Ammon's horn (tissue), 1 donor: ENCODE results near the gene NPLOC4.
"Not testable (repeated sequence)": the region's sequence is repeated elsewhere in the genome, so short reads cannot be mapped to it uniquely, and the experiment has no call there.

Experiments used
- DNase-seq: peaks from one replicate; pipeline ENCODE4 v3.0.0-alpha.2; 2016; ENCODE audit warnings: low spot score

NPLOC4 gene

GRCh38 chr17:81533339-81534141 is 103.4 kb downstream of the NPLOC4 start:
- no peak for DNase-seq

GRCh38 chr17:81532490-81533287 is 104.2 kb downstream of the NPLOC4 start:
- no peak for DNase-seq

DNA sequence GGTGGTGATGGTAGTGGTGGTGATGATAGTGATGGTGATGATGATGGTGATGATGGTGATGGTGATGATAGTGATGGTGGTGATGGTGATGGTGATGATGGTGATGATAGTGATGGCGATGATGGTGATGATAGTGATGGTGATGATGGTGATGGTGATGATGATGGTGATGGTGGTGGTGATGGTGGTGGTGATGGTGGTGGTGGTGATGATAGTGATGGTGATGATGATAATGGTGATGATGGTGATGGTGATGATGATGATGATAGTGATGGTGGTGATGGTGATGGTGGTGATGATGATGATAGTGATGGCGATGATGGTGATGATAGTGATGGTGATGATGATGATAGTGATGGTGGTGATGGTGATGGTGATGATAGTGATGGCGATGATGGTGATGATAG is 104.9 kb downstream of the NPLOC4 start:
- DNase-seq: not testable (repeated sequence)

DNA sequence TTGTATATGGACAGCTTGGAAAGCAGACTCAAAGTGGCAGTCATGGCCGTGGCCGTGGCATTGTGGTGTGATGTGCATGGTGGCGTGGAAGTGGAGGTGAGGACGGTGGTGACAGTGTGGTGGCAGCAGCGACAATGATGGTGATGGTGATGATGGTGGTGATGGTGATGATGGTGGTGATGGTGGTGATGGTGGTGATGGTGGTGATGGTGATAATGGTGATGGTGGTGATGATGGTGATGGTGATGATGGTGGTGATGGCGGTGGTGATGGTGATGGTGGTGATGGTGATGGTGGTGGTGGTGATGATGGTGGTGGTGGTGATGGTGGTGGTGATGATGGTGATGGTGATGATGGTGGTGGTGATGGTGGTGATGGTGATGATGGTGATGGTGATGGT is 105.9 kb downstream of the NPLOC4 start:
- DNase-seq: not testable (repeated sequence)

DNA sequence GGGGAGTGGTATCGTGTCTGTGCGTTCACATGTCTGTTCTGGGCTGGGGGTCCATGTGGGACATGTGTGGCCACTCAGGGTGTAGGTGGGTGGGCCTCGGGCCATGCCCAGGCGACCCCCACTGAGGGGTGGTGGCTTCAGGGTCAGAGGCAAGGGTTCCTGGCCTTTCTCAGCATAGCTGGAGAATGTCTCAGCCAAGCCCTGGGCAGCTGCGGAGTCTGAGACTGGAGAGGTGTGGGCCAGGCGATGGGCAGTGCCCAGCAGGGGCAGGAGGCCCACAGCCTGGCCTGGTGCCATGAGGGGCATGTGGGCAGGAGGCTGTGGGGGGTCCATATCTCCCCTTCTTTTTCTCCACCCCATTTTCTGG is 107.5 kb downstream of the NPLOC4 start:
- DNase-seq: no peak

- DNase-seq: no peak
These were observed 108.1 kb downstream of the NPLOC4 start for GRCh38 chr17:81528651-81529436.

DNA sequence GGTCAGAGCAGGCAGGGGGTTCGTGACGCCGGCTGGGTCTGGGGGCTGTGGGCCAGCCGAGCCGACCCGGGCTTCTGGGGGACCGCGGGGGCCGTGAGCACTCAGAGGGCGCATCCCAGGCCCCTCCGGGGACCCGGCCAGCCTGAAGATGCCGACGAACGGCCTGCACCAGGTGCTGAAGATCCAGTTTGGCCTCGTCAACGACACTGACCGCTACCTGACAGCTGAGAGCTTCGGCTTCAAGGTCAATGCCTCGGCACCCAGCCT is 108.6 kb downstream of the NPLOC4 start:
- DNase-seq: no peak

GRCh38 chr17:81527591-81528383 is 109.1 kb downstream of the NPLOC4 start, which contains the start of gene FSCN2:
FSCN2 (plus strand) TSS chr17:81528377; CDS start chr17:81528532, 155 bp downstream.
- DNase-seq: no peak

- DNase-seq: no peak
These were observed 110.0 kb downstream of the NPLOC4 start for GRCh38 chr17:81526662-81527571.

DNA sequence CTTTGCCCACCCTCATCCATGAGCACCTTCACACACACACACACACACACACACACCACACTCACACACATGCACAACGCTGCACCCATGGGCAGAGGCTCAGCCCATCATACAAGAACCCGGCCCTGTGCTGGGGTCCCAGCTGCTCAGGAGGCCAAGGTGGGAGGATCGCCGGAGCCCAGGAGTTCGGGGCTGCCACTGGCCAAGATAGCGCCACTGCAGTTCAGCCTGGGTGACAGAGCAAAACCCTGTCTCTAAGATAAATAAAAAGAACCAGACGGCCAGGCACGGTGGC is 112.1 kb downstream of the NPLOC4 start:
- DNase-seq: no peak

GRCh38 chr17:81524039-81524864 is 112.7 kb downstream of the NPLOC4 start:
- no peak for DNase-seq

DNA sequence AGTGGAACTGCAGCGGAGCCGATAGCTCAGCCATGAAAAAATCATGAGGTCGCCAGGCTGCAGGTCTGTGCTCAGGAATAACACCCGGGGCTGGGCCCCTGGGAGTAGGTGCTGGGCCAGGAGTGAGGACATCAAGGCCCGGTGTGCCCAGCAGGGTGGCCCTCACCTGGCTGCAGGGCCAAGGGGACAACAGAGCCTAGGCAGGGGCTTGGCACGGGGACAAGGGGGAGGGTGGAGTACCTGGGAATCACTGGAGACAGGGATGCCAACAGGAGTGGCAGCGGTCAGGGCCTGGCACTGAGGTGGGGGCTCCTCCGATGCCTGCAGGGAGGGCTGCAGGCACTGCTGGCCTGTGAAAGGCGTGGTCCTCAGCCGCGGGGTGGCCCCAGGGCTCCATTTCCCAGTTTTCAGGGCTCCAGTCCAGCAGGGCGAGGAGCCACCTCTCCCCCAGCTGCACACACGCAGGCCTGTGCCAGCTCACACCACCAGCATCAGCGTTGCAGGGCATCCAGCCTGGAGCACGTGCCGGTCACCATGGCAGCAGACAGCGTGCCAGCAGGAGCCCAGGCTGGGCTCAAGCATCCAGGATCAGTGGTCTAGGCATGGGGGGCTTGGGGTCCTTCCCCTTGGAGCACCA is 113.4 kb downstream of the NPLOC4 start:
- DNase-seq: peak; percentile 76

DNA sequence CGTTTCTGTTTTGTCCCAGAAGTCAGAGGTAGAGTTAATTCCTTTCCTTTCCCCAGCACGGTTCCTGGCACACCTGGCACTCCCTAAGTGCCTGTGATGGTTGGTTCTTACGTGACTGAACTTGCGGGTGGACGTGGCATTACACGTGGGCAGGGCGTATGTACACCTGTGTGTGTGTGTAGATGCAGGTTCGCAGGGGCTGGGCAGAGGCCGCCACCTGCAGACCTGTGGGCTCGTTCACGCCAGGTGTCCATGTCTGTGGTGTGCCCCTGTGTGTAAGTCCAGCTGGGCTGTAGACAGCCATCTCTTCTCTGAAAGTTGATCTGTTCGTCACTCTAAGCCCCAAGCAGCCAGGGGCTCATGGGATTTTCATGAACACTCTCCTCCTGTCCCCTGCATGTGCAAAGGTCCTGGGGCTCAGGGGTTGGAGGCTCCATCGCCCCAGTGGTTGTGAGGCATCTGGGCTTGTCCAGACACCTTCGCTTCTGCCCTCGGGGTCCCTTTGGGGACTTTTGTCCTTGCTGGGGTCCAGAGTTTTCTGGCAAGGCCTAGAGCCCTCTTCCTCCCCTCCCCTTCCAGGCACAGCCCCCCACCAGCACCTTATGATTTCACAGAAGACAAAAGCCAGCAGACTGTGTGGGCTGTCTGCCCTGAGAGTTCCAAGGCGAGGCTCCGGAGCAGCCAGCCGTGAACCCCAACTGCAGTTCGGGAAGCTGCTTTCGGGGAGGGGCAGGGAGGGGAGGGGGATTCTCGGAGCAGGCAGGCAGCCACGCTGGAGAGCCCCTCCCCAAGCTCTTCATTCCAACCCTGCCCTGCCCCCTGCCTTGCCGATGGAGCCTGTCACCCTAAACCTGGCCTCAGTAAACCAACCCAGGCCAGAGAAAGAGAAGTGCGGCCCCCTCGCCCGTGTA is 114.2 kb downstream of the NPLOC4 start:
- no peak for DNase-seq

GRCh38 chr17:81520021-81520901 is 116.7 kb downstream of the NPLOC4 start:
- DNase-seq: no peak

- no peak for DNase-seq
These were observed 117.5 kb downstream of the NPLOC4 start for GRCh38 chr17:81519284-81520020.

GRCh38 chr17:81518785-81519283 is 118.1 kb downstream of the NPLOC4 start:
- DNase-seq: no peak
